Glutamatergic neuron (in vitro differentiated cells): ENCODE measurements around the gene RBM24. TPM values are rescaled to one million over a fixed set of nuclear protein-coding genes. Genes with fewer than 3 reads are reported as not detected.
A peak's percentile ranks its signal among the peaks of the same experiment; 100 is the strongest.

Experiments used
- DNase-seq: peaks from one replicate; pipeline ENCODE4 v3.0.0; 2022
- H3K27ac Mint-ChIP-seq: one replicate; pipeline ENCODE4 v1.8.0; 2020; ENCODE audit warnings: mild to moderate bottlenecking, mixed read lengths, inconsistent platforms; ENCODE audit not compliant: unreplicated experiment
- H3K27me3 Mint-ChIP-seq: one replicate; pipeline ENCODE4 v1.8.0; 2020; ENCODE audit warnings: mild to moderate bottlenecking, moderate library complexity, mixed read lengths, inconsistent platforms; ENCODE audit not compliant: unreplicated experiment
- H3K36me3 Mint-ChIP-seq: one replicate; pipeline ENCODE4 v1.8.0; 2020; ENCODE audit warnings: mild to moderate bottlenecking, mixed read lengths, inconsistent platforms; ENCODE audit not compliant: unreplicated experiment
- H3K4me1 Mint-ChIP-seq: one replicate; pipeline ENCODE4 v1.8.0; 2020; ENCODE audit warnings: mild to moderate bottlenecking, low read depth, mixed read lengths, inconsistent platforms; ENCODE audit not compliant: unreplicated experiment
- H3K4me3 Mint-ChIP-seq: one replicate; pipeline ENCODE4 v1.8.0; 2020; ENCODE audit warnings: mild to moderate bottlenecking, mixed read lengths, inconsistent platforms; ENCODE audit not compliant: unreplicated experiment
- H3K9me3 Mint-ChIP-seq: one replicate; pipeline ENCODE4 v1.8.0; 2020; ENCODE audit warnings: mild to moderate bottlenecking, moderate library complexity, mixed read lengths, inconsistent platforms; ENCODE audit not compliant: unreplicated experiment
- CTCF ChIP-seq: fragments of 200-600 bp; sonication (generic); IDR thresholded peaks from one replicate; pipeline ENCODE4 v1.5.0; 2021; ENCODE audit not compliant: partially characterized antibody, unreplicated experiment
- total RNA-seq: library from RNA; stranded (reverse); fragmentation: NEBNext Ultra II Directional; extraction: Animal tissue kit (Norgen Biotek cat#: 25700); gene quantifications from one replicate; pipeline ENCODE4 v1.2.1, GENCODE V29; 2021; ENCODE audit not compliant: unreplicated experiment

RBM24 gene
- total RNA-seq, 1 donor from 2014 or later = 4.9 TPM

DNA sequence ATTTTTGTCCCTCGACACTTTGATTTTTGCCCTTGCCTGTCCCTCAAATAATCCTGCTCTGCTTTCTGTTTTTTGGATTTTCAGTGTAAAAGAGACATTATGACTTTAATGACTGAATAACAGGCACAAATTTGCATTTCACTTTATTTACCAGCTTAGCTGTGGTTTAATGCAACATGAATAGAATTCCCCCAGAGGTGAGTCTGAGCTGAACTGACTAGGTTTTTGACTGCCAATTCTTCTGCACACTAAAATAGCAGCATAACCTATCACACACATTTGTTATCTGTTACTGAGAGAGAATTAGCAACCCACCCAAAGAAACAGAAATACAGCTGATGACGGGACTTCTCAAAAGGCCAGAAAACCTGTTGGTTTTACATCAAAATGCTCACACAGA is 3.9 kb upstream of the RBM24 start:
- TF ChIP-seq CTCF = no peak
- DNase-seq = no peak
- Mint-ChIP-seq H3K36me3 (no peaks in the 10 kb centered on the region), H3K4me3 (no peak overlapping the region), H3K27ac (no peak overlapping the region), H3K4me1 (no peaks in the 10 kb centered on the region), H3K27me3 (peaks cover 10% of the 10 kb centered on the region), H3K9me3 (peaks cover 2% of the 10 kb centered on the region)

DNA sequence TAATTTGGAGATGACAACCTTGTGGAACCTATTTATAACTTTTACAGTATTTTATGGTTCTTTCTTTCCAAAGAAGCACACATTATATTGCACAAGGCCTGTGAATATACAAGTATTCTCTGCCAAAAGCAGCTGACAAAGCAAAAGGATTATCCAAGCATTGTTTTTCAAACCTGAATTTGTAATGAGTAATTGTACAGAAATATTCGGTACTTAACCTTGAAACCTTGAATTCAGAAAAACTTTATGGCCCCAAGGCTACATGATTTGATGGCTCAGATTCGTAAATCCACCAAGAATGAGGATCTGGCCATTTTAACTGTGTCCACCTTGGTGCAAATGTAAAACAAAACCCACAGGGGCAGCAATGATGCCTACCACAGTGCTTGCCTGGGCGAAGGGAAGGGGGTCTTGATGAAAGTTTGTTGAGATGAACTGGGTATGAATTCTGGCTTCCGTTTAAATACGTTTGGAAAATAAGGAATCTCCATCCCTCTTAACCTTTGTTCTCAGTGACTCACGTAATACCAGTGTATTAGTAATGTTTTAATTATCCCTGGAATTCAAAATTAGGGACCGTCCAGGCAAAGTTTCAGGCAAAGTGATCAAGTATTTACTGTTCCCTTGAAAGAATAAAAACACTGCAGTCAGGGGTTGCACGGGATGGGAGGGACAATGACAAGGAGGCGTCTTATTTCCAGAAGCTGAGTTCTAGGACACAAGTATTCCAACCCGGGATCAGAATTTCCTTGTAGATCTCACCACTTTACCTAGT is 2.7 kb upstream of the RBM24 start:
- Mint-ChIP-seq H3K36me3 (no peaks in the 10 kb centered on the region), H3K4me1 (no peaks in the 10 kb centered on the region), H3K4me3 (no peak overlapping the region), H3K27me3 (peaks cover 13% of the 10 kb centered on the region), H3K27ac (no peak overlapping the region), H3K9me3 (peaks cover 4% of the 10 kb centered on the region)
- TF ChIP-seq CTCF = no peak
- no peak for DNase-seq

GRCh38 chr6:17280138-17280537 is 1.0 kb upstream of the RBM24 start:
- Mint-ChIP-seq H3K27ac (no peak overlapping the region), H3K36me3 (no peaks in the 10 kb centered on the region), H3K9me3 (peaks cover 4% of the 10 kb centered on the region), H3K4me3 (peak overlapping the region; percentile 41), H3K4me1 (no peaks in the 10 kb centered on the region), H3K27me3 (peaks cover 13% of the 10 kb centered on the region)
- no peak for DNase-seq
- no peak for TF ChIP-seq CTCF

- Mint-ChIP-seq H3K27ac (no peak overlapping the region), H3K9me3 (peaks cover 4% of the 10 kb centered on the region), H3K4me3 (peak overlapping the region; percentile 88), H3K4me1 (no peaks in the 10 kb centered on the region), H3K36me3 (no peaks in the 10 kb centered on the region), H3K27me3 (peaks cover 12% of the 10 kb centered on the region)
- peak; percentile 71 for DNase-seq
- TF ChIP-seq CTCF = peak; percentile 14
Measured at GRCh38 chr6:17280552-17281090, 540 bp upstream of the RBM24 start.
